ENCODE results near the gene METTL24.
A peak's percentile ranks its signal among the peaks of the same experiment; 100 is the strongest.

Gene METTL24

GRCh38 chr6:110363748-110364147 is 5.6 kb upstream of the METTL24 start:
- TF ChIP-seq, protein P1, sequence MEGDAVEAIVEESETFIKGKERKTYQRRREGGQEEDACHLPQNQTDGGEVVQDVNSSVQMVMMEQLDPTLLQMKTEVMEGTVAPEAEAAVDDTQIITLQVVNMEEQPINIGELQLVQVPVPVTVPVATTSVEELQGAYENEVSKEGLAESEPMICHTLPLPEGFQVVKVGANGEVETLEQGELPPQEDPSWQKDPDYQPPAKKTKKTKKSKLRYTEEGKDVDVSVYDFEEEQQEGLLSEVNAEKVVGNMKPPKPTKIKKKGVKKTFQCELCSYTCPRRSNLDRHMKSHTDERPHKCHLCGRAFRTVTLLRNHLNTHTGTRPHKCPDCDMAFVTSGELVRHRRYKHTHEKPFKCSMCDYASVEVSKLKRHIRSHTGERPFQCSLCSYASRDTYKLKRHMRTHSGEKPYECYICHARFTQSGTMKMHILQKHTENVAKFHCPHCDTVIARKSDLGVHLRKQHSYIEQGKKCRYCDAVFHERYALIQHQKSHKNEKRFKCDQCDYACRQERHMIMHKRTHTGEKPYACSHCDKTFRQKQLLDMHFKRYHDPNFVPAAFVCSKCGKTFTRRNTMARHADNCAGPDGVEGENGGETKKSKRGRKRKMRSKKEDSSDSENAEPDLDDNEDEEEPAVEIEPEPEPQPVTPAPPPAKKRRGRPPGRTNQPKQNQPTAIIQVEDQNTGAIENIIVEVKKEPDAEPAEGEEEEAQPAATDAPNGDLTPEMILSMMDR (conservative IDR thresholded peaks at IDR 0.05; ENCODE audit: low read depth, low read length): no peak

DNA sequence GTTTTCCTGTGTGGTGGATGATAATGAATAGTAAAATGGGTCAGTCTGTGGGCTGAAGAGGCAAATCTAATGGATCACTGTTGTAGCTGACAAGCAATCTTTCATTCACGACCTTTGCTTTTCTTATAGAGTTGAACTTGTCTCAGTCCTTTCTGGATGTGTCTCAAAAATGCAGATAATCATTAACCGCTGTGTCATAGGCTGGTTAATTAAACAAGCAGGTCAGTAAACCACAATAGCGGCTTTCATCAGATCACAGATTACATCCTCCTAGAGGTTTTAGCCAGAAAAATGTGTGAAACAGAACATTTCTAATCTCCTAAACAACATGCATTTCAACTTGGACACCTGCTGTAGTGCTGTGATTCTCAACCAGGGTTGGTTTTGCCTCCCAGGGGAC is 2.5 kb upstream of the METTL24 start:
- no peak overlapping the region for H3K4me3 ChIP-seq (ENCODE audit: low read length)
- DNase-seq (ENCODE audit: low read depth): no peak
- TF ChIP-seq, protein P1 (conservative IDR thresholded peaks at IDR 0.05; ENCODE audit: low read depth, low read length): no peak

More at GRCh38 chr6:110363748-110364147, 5.6 kb upstream of the METTL24 start:
- DNase-seq (ENCODE audit: low read depth): no peak
- H3K4me3 ChIP-seq (ENCODE audit: low read length): no peak overlapping the region

DNA sequence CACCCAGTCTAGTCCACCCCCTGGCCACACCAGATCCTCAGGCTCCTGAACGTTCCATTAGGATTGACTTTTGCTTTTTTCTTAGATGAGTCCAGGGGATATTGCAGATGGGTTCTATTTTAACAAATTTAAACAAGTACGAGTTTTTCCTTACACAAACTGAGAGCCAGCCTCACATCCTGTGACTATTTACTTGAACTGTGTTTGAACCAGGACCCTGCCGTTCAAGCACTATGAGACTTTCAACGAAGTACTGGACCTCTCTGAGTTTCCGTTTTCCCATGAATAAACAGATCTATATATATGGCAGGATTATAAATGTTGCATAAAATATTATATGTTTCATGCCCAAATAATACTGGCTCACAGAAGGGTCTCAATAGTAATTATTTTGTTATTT is 1.4 kb upstream of the METTL24 start:
- TF ChIP-seq, protein P1 (conservative IDR thresholded peaks at IDR 0.05; ENCODE audit: low read depth, low read length): no peak
- no peak for DNase-seq (ENCODE audit: low read depth)
- H3K4me3 ChIP-seq (ENCODE audit: low read length): no peak overlapping the region

DNA sequence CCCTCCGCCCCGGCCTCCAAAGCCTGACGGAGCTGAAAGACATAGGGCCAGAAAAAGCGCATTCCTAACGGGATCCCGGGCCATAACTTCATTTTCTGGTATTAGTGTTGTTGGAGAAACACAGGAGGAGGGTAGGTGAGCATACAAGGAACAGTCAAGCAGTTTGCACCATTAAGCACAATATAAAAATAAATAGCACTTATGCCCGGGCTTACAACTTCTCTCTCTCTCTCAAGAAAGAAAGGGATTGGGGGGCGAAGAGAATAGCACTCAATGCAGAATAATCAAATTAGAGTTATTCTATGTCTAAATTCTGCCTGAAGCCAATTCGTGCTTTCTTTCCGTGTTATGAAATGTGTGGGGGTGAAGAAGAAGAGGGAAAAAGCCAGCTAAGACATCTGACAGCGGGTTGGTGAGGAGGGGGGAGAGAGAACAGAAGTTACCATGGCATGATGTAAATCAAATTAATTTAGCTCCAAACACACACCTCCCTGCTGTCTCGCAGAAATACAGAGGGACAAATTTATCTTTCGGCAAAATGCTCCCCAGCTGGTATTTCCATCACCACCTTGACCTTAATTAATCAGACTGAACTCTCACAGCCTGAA is 508 bp upstream of the METTL24 start:
- no peak for DNase-seq (ENCODE audit: low read depth)
- H3K4me3 ChIP-seq (ENCODE audit: low read length): peak overlapping the region; percentile 46

DNA sequence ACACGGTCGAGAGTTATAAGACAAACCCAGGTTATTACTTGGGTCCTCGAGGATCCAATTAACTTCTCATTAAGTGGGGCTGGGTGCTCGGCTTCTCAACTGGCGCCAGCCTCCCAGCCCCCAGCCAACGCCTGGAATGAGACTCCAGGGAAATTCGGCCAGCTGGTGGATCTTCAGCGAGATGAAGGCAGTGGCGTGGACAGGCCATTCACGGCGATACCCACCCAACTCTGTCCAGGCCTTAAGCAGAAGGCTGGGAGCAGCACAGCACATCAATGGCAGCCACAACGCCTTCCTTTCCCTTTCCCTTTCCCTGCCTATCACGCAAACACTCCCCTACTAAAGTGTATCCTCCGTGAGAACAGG is 868 bp downstream of the METTL24 start:
- no peak for DNase-seq (ENCODE audit: low read depth)
- TF ChIP-seq, protein P1 (conservative IDR thresholded peaks at IDR 0.05; ENCODE audit: low read depth, low read length): no peak
- H3K4me3 ChIP-seq (ENCODE audit: low read length): peak overlapping the region; percentile 53

More for the DNA sequence above, 508 bp upstream of the METTL24 start:
- TF ChIP-seq, protein P1 (conservative IDR thresholded peaks at IDR 0.05; ENCODE audit: low read depth, low read length): no peak

GRCh38 chr6:110356778-110357177 is 1.4 kb downstream of the METTL24 start:
- no peak for DNase-seq (ENCODE audit: low read depth)
- TF ChIP-seq, protein P1 (conservative IDR thresholded peaks at IDR 0.05; ENCODE audit: low read depth, low read length): no peak

DNA sequence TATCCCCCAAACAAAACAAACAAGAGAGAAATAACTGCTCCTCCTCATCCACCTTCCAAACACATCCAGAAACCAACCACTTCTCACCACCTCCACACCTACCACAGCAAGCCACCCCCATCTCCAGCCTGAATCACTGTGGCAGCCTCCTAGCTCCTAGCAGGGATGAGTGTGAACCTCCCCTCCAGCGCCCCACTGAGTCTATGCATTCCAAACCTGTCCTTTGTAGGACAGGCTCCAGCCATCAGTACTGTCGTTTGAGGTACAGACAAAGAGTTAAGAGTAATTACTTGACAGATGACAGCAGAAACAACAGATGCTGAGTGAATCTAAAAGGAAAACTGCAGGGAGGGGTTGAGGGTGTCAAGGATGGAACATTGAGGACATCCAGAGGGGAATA is 2.4 kb downstream of the METTL24 start:
- TF ChIP-seq, protein P1 (conservative IDR thresholded peaks at IDR 0.05; ENCODE audit: low read depth, low read length): no peak
- DNase-seq (ENCODE audit: low read depth): no peak
- H3K4me3 ChIP-seq (ENCODE audit: low read length): no peak overlapping the region

More at GRCh38 chr6:110356778-110357177, 1.4 kb downstream of the METTL24 start:
- no peak overlapping the region for H3K4me3 ChIP-seq (ENCODE audit: low read length)
